Naive B cell (primary cell): Measurements from ENCODE around the gene POLE4. TPM values are rescaled to one million over a fixed set of nuclear protein-coding genes. Genes with fewer than 3 reads are reported as not detected.

Experiments used
- ATAC-seq, 2 donors: fragments of 150-1000 bp; cut with Tn5 transposase; 2 replicates each; pipeline ENCODE4 v1.10.0; 2021; ENCODE audit warnings: low read depth in 2 of 2, mild to moderate bottlenecking in 2 of 2, moderate library complexity in 2 of 2
- DNase-seq: peaks from one replicate; pipeline ENCODE4 v3.0.0; 2022
- H3K27ac Mint-ChIP-seq, 6 donors: one replicate each; pipeline ENCODE4 v1.8.0; 2020 to 2022; ENCODE audit warnings: mild to moderate bottlenecking in 6 of 6, mixed read lengths in 6 of 6, moderate library complexity in 5 of 6, inconsistent platforms in 2 of 6
- H3K27me3 Mint-ChIP-seq, 3 donors: one replicate each; pipeline ENCODE4 v1.8.0; 2021 to 2022; ENCODE audit warnings: mixed read lengths in 3 of 3, mild to moderate bottlenecking in 1 of 3
- H3K36me3 Mint-ChIP-seq, 2 donors: one replicate each; pipeline ENCODE4 v1.8.0; 2020 to 2022; ENCODE audit warnings: mixed read lengths in 2 of 2, inconsistent platforms in 1 of 2, mild to moderate bottlenecking in 1 of 2
- H3K4me1 Mint-ChIP-seq, 3 donors: one replicate each; pipeline ENCODE4 v1.8.0; 2020 to 2022; ENCODE audit warnings: mixed read lengths in 3 of 3, inconsistent platforms in 1 of 3, mild to moderate bottlenecking in 1 of 3, moderate library complexity in 1 of 3
- H3K4me3 Mint-ChIP-seq, 8 donors: one replicate each; pipeline ENCODE4 v1.8.0; 2020 to 2022; ENCODE audit warnings: mild to moderate bottlenecking in 8 of 8, mixed read lengths in 8 of 8, moderate library complexity in 8 of 8, inconsistent platforms in 2 of 8
- H3K9me3 Mint-ChIP-seq, 7 donors: one replicate each; pipeline ENCODE4 v1.8.0; 2020 to 2022; ENCODE audit warnings: mixed read lengths in 7 of 7, mild to moderate bottlenecking in 5 of 7, inconsistent platforms in 2 of 7, moderate library complexity in 1 of 7
- polyA plus RNA-seq, 6 donors: library from polyadenylated mRNA; unstranded; fragments of 300-500 nt; fragmentation: Illumina TruSeq; gene quantifications; one replicate each; pipeline ENCODE4 v1.2.3, GENCODE V29; 2021; ENCODE audit warnings: low read depth in 6 of 6

The POLE4 gene
- polyA plus RNA-seq, 6 donors from 2014 or later, result 145 to 229 (median 186) TPM

GRCh38 chr2:74984947-74985637, 26.6 kb downstream of the POLE4 start:
- DNase-seq (no peak), ATAC-seq (no peak)
- Mint-ChIP-seq H3K27me3 (no peaks in the 10 kb centered on the region), H3K9me3 (peaks cover 0 to 4% (median 0%) of the 10 kb centered on the region in 7 donors), H3K36me3 (peaks cover 0 to 4% of the 10 kb centered on the region in 2 donors), H3K27ac (peak overlapping the region in 2 of 6 donors; percentile 13 to 27), H3K4me1 (peaks cover 14 to 34% (median 21%) of the 10 kb centered on the region in 3 donors), H3K4me3 (peak overlapping the region in 1 of 8 donors; percentile 64)

DNA sequence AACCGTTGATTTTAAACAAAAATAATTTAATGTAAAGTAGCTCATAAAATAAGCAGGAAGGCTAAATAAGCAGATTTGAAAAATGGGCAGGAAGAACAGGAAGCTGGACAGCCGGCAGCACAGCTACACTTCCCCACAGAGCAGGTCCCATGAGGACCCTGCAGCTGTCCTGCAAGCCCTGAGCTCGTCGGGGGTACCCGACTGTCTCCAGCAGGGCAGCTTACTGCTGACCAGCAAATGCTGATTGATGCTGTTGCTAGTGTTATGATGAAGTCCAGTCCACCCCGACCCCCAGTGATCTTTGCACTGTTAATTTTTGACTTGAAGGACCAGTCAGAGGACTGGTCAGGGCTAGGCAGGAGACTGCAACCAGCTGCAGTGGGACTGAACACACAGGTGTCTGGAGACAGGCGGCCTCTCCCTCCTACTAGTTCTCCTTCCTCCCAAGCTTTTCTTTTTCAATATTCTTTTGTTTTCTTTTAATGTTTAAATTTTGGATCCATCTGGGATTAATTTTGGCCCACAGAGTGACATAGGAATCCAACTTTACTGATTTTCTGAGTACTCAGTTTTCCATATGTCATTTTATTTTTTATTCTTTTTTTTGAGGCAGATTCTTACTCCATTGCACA, 27.7 kb downstream of the POLE4 start:
- peaks cover 0 to 4% (median 0%) of the 10 kb centered on the region in 7 donors for H3K9me3 Mint-ChIP-seq
- peaks cover 15 to 29% (median 15%) of the 10 kb centered on the region in 3 donors for H3K4me1 Mint-ChIP-seq
- peak overlapping the region in 1 of 6 donors; percentile 88 for H3K27ac Mint-ChIP-seq
- H3K36me3 Mint-ChIP-seq, result peaks cover 0 to 9% of the 10 kb centered on the region in 2 donors
- ATAC-seq (no peak), DNase-seq (no peak)
- H3K4me3 Mint-ChIP-seq, result peak overlapping the region in 1 of 8 donors; percentile 5
- no peaks in the 10 kb centered on the region for H3K27me3 Mint-ChIP-seq

DNA sequence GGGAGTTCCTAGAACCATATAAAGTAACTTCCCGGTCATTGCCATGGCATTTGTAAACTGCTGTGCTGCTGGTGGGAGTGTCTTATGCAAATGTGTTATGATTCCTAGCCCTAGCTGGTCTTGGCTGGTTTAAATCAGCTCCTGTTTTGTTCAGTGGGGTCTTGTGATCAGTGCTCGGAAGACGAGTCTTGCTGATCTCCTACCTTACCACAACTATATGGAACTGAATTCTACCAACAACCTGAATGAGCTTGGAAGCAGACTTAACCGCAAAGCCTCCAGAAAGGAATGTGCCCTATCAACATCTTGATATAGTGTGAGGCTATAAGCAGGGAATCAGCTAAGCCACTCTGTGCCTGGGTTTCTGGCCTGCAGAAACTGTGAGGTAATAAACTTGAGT, 33.5 kb downstream of the POLE4 start:
- H3K27me3 Mint-ChIP-seq, result no peaks in the 10 kb centered on the region
- DNase-seq (no peak), ATAC-seq (no peak)
- H3K27ac Mint-ChIP-seq, result peak overlapping the region in 1 of 6 donors; percentile 10
- peaks cover 3 to 8% (median 4%) of the 10 kb centered on the region in 3 donors for H3K4me1 Mint-ChIP-seq
- peaks cover 0 to 14% of the 10 kb centered on the region in 2 donors for H3K36me3 Mint-ChIP-seq
- no peak overlapping the region for H3K4me3 Mint-ChIP-seq
- H3K9me3 Mint-ChIP-seq, result peaks cover 0 to 4% (median 0%) of the 10 kb centered on the region in 7 donors

DNA sequence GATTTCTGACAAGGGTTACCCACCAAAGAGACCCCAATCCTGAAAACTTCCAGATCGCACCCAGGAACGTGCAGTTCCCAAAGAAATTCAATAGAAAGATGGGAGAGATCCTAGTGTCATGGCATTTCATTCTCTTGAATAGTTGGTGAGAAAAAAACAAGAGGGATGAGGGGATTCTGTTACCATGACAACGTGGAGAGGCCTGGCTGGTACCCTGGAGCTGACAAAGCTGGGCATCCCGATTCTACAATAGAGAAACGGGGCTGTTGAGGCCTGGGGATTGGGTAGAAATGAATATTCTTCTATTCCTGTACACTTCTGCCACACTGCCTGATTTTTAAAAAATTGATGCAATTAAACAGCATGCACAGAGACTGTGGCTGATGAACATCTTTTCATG, 41.0 kb downstream of the POLE4 start:
- ATAC-seq, result no peak
- Mint-ChIP-seq H3K4me1 (no peaks in the 10 kb centered on the region), H3K9me3 (no peaks in the 10 kb centered on the region), H3K4me3 (no peak overlapping the region), H3K27ac (no peak overlapping the region), H3K27me3 (no peaks in the 10 kb centered on the region), H3K36me3 (peaks cover 0 to 5% of the 10 kb centered on the region in 2 donors)
- no peak for DNase-seq

DNA sequence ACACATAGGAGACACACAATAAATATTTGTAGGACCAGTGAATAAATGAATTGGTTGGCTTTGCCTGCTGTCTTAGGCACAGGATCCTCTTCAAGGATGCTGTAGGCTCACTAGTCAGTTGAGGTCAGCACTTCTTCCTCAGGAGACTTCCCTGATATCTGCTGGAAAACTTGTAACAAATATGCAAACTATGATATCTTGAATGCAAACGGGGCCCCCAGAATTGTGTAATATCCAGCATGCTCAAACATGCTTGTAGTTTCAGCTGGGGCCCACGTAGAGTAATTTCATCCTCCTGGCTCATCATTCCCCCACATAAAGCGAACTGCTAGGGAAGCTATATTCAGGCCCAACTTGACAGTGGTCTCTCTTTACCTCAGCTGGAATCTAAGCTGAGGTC, 43.6 kb downstream of the POLE4 start:
- no peak overlapping the region for H3K27ac Mint-ChIP-seq
- no peak overlapping the region for H3K4me3 Mint-ChIP-seq
- ATAC-seq (no peak), DNase-seq (no peak)
- no peaks in the 10 kb centered on the region for H3K27me3 Mint-ChIP-seq
- peaks cover 0 to 7% (median 0%) of the 10 kb centered on the region in 7 donors for H3K9me3 Mint-ChIP-seq
- H3K4me1 Mint-ChIP-seq, result no peaks in the 10 kb centered on the region
- peaks cover 5 to 8% of the 10 kb centered on the region in 2 donors for H3K36me3 Mint-ChIP-seq

- DNase-seq (no peak), ATAC-seq (no peak)
- Mint-ChIP-seq H3K4me3 (no peak overlapping the region), H3K27me3 (no peaks in the 10 kb centered on the region), H3K27ac (no peak overlapping the region), H3K4me1 (no peaks in the 10 kb centered on the region), H3K36me3 (peaks cover 0 to 14% of the 10 kb centered on the region in 2 donors), H3K9me3 (peaks cover 0 to 7% (median 0%) of the 10 kb centered on the region in 7 donors)
Observed at GRCh38 chr2:75003276-75003675, 44.8 kb downstream of the POLE4 start.

GRCh38 chr2:75003773-75004172, 45.3 kb downstream of the POLE4 start:
- ATAC-seq (no peak), DNase-seq (no peak)
- no peaks in the 10 kb centered on the region for H3K27me3 Mint-ChIP-seq
- H3K36me3 Mint-ChIP-seq, result peaks cover 5 to 14% of the 10 kb centered on the region in 2 donors
- H3K4me1 Mint-ChIP-seq, result no peaks in the 10 kb centered on the region
- H3K4me3 Mint-ChIP-seq, result no peak overlapping the region
- no peak overlapping the region for H3K27ac Mint-ChIP-seq
- H3K9me3 Mint-ChIP-seq, result peaks cover 0 to 7% (median 0%) of the 10 kb centered on the region in 7 donors

- Mint-ChIP-seq H3K27ac (peak overlapping the region in 1 of 6 donors; percentile 24), H3K27me3 (no peaks in the 10 kb centered on the region), H3K9me3 (peaks cover 0 to 7% (median 0%) of the 10 kb centered on the region in 7 donors), H3K4me1 (no peaks in the 10 kb centered on the region), H3K4me3 (no peak overlapping the region), H3K36me3 (peaks cover 8 to 21% of the 10 kb centered on the region in 2 donors)
- ATAC-seq (no peak), DNase-seq (no peak)
Observed at GRCh38 chr2:75006041-75006440, 47.6 kb downstream of the POLE4 start.

GRCh38 chr2:75007061-75007460, 48.6 kb downstream of the POLE4 start:
- Mint-ChIP-seq H3K27ac (no peak overlapping the region), H3K9me3 (peaks cover 0 to 7% (median 0%) of the 10 kb centered on the region in 7 donors), H3K36me3 (peaks cover 8 to 21% of the 10 kb centered on the region in 2 donors), H3K4me1 (no peaks in the 10 kb centered on the region), H3K27me3 (no peaks in the 10 kb centered on the region), H3K4me3 (no peak overlapping the region)
- ATAC-seq (no peak), DNase-seq (no peak)

- Mint-ChIP-seq H3K27ac (peak overlapping the region in 1 of 6 donors; percentile 82), H3K27me3 (no peaks in the 10 kb centered on the region), H3K4me3 (no peak overlapping the region), H3K9me3 (peaks cover 0 to 7% (median 2%) of the 10 kb centered on the region in 7 donors), H3K36me3 (peaks cover 8 to 21% of the 10 kb centered on the region in 2 donors), H3K4me1 (no peaks in the 10 kb centered on the region)
- no peak for ATAC-seq
- no peak for DNase-seq
Observed at GRCh38 chr2:75007819-75008218, 49.4 kb downstream of the POLE4 start.

- Mint-ChIP-seq H3K4me3 (peak overlapping the region in 1 of 8 donors; percentile 1), H3K27ac (peak overlapping the region in 1 of 6 donors; percentile 13), H3K27me3 (no peaks in the 10 kb centered on the region), H3K36me3 (peaks cover 20 to 21% of the 10 kb centered on the region in 2 donors), H3K9me3 (peaks cover 0 to 18% (median 14%) of the 10 kb centered on the region in 7 donors), H3K4me1 (no peaks in the 10 kb centered on the region)
- no peak for ATAC-seq
- DNase-seq, result no peak
Observed at GRCh38 chr2:75010571-75010970, 52.1 kb downstream of the POLE4 start.

DNA sequence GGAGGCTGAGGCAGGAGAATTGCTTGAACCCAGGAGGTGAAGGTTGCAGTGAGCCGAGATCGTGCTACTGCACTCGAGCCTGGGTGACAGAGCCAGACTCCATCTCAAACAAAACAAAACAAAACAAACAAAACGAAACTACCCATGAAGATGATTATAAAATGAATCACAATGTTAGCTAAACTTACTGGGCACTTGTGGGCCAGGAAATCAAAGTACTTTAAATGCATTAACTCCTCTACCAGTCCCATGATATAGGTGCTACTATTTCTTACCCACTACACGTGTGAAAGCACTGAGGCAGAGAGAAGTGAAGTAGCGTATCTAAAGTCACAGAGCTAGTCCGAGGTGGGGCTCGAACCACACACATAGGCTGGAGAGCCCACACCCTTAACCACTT, 53.6 kb downstream of the POLE4 start:
- H3K4me3 Mint-ChIP-seq, result no peak overlapping the region
- ATAC-seq (no peak), DNase-seq (no peak)
- H3K9me3 Mint-ChIP-seq, result peaks cover 0 to 16% (median 11%) of the 10 kb centered on the region in 7 donors
- no peaks in the 10 kb centered on the region for H3K4me1 Mint-ChIP-seq
- no peaks in the 10 kb centered on the region for H3K27me3 Mint-ChIP-seq
- H3K36me3 Mint-ChIP-seq, result peaks cover 12 to 20% of the 10 kb centered on the region in 2 donors
- no peak overlapping the region for H3K27ac Mint-ChIP-seq

DNA sequence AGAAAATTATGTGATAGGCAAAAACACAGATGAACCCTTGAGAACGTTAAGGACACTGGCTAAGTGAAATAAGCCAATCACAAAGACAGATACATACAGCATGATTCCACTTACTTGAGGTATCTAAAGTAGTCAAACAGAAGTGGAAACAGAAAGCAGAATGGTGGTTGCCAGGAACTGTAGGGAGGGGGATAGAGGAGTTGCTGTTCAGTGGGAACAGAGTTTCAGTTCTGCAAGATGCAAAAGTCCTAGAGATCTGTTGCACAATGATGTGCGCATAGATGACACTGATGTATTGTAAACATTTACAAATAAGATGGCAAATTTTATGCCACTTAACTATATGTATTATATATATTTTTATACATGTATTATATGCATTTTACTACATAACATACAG, 59.7 kb downstream of the POLE4 start:
- peaks cover 0 to 4% (median 0%) of the 10 kb centered on the region in 3 donors for H3K27me3 Mint-ChIP-seq
- peaks cover 0 to 21% (median 16%) of the 10 kb centered on the region in 7 donors for H3K9me3 Mint-ChIP-seq
- peaks cover 6 to 12% of the 10 kb centered on the region in 2 donors for H3K36me3 Mint-ChIP-seq
- no peak for ATAC-seq
- no peak overlapping the region for H3K4me3 Mint-ChIP-seq
- H3K27ac Mint-ChIP-seq, result no peak overlapping the region
- DNase-seq, result no peak
- H3K4me1 Mint-ChIP-seq, result no peaks in the 10 kb centered on the region
